ENCODE measurements around the gene JUND. TPM values are rescaled to one million over a fixed set of nuclear protein-coding genes. Genes with fewer than 3 reads are reported as not detected.

JUND gene
- total and polyA plus RNA-seq, 10 donors, result 47.5 to 232 (median 146) TPM

GRCh38 chr19:18271433-18271841 lies 10.0 kb downstream of the JUND start:
- Histone ChIP-seq H3K27me3 (replicated peaks in 1 of 7) (no peaks in the 10 kb centered on the region), H3K9me3 (no peaks in the 10 kb centered on the region), H3K4me3 (no peak overlapping the region), H3K27ac (no peak overlapping the region), H3K36me3 (peaks cover 0 to 63% (median 22%) of the 10 kb centered on the region in 6 donors), H3K4me1 (peaks cover 16 to 39% (median 29%) of the 10 kb centered on the region in 6 donors)
- no peak for DNase-seq
- 63 to 91% (median 79%) methylated on average over 6 of the region's 6 CpGs for WGBS, 5 donors
- intact Hi-C loops (cut with DNase I; ENCODE audit: low total_unique reads), result no loop called here
- TF ChIP-seq POLR2A (IDR thresholded peaks at IDR 0.05), result no peak
- TF ChIP-seq POLR2AphosphoS5 (IDR thresholded peaks at IDR 0.05), result peak in 1 of 3 donors; percentile 30

DNA sequence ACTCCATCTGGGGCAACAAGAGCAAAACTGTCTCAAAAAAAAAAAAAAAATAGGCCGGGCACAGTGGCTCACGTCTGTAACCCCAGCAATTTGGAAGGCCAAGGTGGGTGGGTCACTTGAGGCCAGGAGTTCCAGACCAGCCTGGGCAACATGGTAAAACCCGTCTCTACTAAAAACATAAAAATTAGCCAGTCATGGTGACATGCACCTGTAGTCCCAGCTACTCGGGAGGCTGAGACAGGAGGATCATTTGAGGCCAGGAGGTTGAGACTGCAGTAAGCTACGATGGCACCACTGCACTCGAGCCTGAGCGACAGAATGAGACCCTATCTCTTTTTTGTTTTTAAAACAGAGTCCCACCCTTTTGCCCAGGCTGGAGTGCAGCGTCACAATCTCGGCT lies 11.1 kb downstream of the JUND start:
- Histone ChIP-seq H3K4me1 (peaks cover 11 to 29% (median 19%) of the 10 kb centered on the region in 6 donors), H3K27ac (no peak overlapping the region), H3K9me3 (no peaks in the 10 kb centered on the region), H3K4me3 (no peak overlapping the region), H3K27me3 (replicated peaks in 1 of 7) (no peaks in the 10 kb centered on the region), H3K36me3 (peaks cover 0 to 63% (median 29%) of the 10 kb centered on the region in 6 donors)
- DNase-seq, result no peak
- WGBS, 5 donors, result 82 to 92% (median 91%) methylated on average over 9 of the region's 9 CpGs
- intact Hi-C loops (cut with DNase I; ENCODE audit: low total_unique reads), result no loop called here
- no peak for TF ChIP-seq CTCF (IDR thresholded peaks at IDR 0.05 in 8 of 11, conservative IDR thresholded peaks at IDR 0.05 in 3 of 11)
- no peak for TF ChIP-seq POLR2AphosphoS5 (IDR thresholded peaks at IDR 0.05)
- TF ChIP-seq POLR2A (IDR thresholded peaks at IDR 0.05), result no peak

DNA sequence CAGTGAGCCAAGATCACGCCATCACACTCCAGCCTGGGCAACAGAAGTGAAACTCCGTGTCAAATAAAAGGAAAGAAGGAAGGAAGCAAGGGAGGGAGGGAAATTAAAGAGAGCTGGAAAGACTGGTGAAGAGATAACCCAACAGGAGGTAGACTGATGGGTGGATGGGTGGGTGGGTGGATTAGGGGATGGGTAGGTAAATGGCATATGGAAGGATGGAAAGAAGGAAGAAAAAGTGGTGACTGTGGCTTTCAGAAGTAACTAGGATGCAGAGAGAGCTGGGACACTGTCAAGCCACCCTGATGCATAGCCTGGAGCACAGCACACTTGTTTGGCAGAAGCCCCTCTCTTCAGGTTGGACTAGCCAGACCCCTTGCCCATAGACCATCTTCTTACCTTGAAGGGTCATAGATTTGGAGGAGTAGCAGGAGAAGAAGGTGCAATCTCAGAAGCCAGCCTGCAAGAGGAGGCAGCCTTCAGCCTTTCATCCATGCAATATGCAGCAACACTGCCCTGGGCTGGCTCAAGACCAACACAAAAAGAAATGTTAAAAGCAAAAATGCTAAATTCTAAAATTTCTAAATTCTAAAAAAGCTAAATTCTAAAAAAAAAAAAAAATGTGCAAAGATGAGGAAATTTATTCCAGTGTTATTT lies 12.2 kb downstream of the JUND start:
- peaks cover 0 to 29% (median 14%) of the 10 kb centered on the region in 6 donors for H3K4me1 ChIP-seq
- no peak for TF ChIP-seq POLR2AphosphoS5 (IDR thresholded peaks at IDR 0.05)
- no peak for TF ChIP-seq POLR2A (IDR thresholded peaks at IDR 0.05)
- no peak for TF ChIP-seq CTCF (IDR thresholded peaks at IDR 0.05 in 8 of 11, conservative IDR thresholded peaks at IDR 0.05 in 3 of 11)

DNA sequence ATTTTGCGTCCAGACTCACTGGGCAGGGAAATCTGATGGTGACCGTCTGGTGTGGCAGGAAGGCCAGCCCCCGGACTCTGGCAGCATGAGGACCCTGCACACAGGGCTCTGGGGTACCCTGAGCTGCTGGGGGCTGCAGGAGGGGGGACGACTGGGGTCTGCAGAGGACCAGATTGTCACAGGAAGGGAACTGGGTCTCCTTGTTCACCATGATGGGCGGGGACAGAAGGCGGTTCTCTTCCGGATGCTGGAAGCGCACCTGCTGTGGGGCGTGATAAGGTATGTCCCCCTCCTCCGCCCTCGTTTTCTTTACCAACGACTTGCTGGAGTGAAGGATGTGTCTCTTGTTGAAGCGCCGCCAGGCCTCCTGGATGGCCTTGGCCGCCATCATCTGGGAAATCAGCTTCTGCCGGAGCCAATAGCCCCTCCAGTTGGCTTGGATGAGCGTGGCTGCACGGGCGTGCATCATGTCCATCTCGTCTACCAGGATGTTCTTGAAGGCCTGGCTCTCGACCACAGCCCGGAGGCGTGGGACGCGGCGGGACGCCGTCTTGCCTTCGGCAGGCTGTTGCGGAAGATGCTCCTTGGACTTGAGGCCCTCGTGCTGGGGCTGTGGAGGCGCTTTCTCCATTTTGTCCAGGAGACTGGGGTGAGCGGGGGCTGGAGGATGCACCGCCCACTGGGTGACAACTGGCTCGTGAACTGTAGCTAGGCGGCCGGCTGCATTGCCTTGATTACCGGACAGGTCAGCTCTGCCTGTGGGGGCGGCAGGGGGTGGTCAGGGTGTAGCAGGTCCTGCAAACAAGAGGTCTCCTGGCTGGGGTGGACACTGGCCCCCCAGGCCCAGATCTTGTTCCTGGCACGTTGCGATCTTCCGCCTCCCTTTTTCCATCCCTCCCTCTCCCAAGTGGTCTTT lies 14.4 kb downstream of the JUND start:
- TF ChIP-seq POLR2A (IDR thresholded peaks at IDR 0.05), result no peak
- TF ChIP-seq CTCF (IDR thresholded peaks at IDR 0.05 in 8 of 11, conservative IDR thresholded peaks at IDR 0.05 in 3 of 11), result no peak
- peak in 2 of 3 donors; percentile 18 to 56 for TF ChIP-seq POLR2AphosphoS5 (IDR thresholded peaks at IDR 0.05)
- no peak overlapping the region for H3K4me3 ChIP-seq
- DNase-seq, result no peak
- H3K4me1 ChIP-seq, result peaks cover 0 to 21% (median 6%) of the 10 kb centered on the region in 6 donors
- H3K27me3 ChIP-seq (replicated peaks in 1 of 7), result no peaks in the 10 kb centered on the region
- WGBS, 5 donors, result 92 to 95% (median 93%) methylated on average over 38 to 42 of the region's 42 CpGs
- no peak overlapping the region for H3K27ac ChIP-seq
- H3K36me3 ChIP-seq, result peaks cover 0 to 74% (median 38%) of the 10 kb centered on the region in 6 donors
- no peaks in the 10 kb centered on the region for H3K9me3 ChIP-seq
- intact Hi-C loops (cut with DNase I; ENCODE audit: low total_unique reads), result no loop called here

More for the DNA sequence above, 12.2 kb downstream of the JUND start:
- WGBS, 5 donors, result 51 to 89% (median 60%) methylated on average over 2 of the region's 2 CpGs
- DNase-seq, result no peak
- no peak overlapping the region for H3K27ac ChIP-seq
- H3K27me3 ChIP-seq (replicated peaks in 1 of 7), result no peaks in the 10 kb centered on the region
- no peaks in the 10 kb centered on the region for H3K9me3 ChIP-seq
- intact Hi-C loops (cut with DNase I; ENCODE audit: low total_unique reads), result no loop called here
- no peak overlapping the region for H3K4me3 ChIP-seq
- peaks cover 0 to 64% (median 38%) of the 10 kb centered on the region in 6 donors for H3K36me3 ChIP-seq
